ENCODE results near the gene DDX23. TPM values are rescaled to one million over a fixed set of nuclear protein-coding genes. Genes with fewer than 3 reads are reported as not detected.

DDX23 gene
- 49.3 TPM for polyA plus RNA-seq (2013, experiment 1 of 2)
- 45.4 TPM for polyA plus RNA-seq (2013, experiment 2 of 2)

- Histone ChIP-seq H3K4me2 (ENCODE audit: low read length, poor library complexity, severe bottlenecking) (peak within 1 kb of the TSS; percentile 64), H3K4me3 (ENCODE audit: insufficient read depth in 1 of 2, low read depth in 1 of 2, low read length in 2 of 2) (peak within 1 kb of the TSS; percentile 97 to 98), H2BK15ac (ENCODE audit: low read depth, poor library complexity, severe bottlenecking) (no peak within 1 kb of the TSS), H3K27me3 (ENCODE audit: control insufficient read depth in 1 of 2, insufficient read depth in 1 of 2, low read length in 2 of 2) (peaks cover 7% of the 10 kb centered on the region in 2 experiments), H3K4me1 (ENCODE audit: control insufficient read depth, insufficient read depth, low read depth, low read length) (peaks cover 6% of the 10 kb centered on the region), H4K8ac (ENCODE audit: low read length) (peak within 1 kb of the TSS; percentile 99), H3K27ac (ENCODE audit: low read length, poor library complexity, severe bottlenecking) (peak within 1 kb of the TSS; percentile 42), H3K79me1 (replicated peaks; ENCODE audit: low read length, poor library complexity, severe bottlenecking) (peaks cover 8% of the 10 kb centered on the region), H2BK5ac (ENCODE audit: low read depth, low read length, poor library complexity, severe bottlenecking) (peak within 1 kb of the TSS; percentile 93), H2BK120ac (ENCODE audit: low read depth, low read length) (no peak within 1 kb of the TSS), H4K91ac (ENCODE audit: low read length) (peak within 1 kb of the TSS; percentile 82), H2AK5ac (ENCODE audit: low read length, severe bottlenecking) (peak within 1 kb of the TSS; percentile 65), H3K23ac (ENCODE audit: low read length in 2 of 2) (no peak within 1 kb of the TSS), H3K18ac (ENCODE audit: low read depth in 1 of 2, low read length in 2 of 2) (peak within 1 kb of the TSS; percentile 89 to 91), H2AFZ (ENCODE audit: low read depth, low read length) (peak within 1 kb of the TSS; percentile 83), H3K4ac (ENCODE audit: low read depth in 1 of 2, low read length in 2 of 2) (peak within 1 kb of the TSS; percentile 89 to 95), H3K36me3 (ENCODE audit: control insufficient read depth in 1 of 2, insufficient read depth in 2 of 2, low read depth in 1 of 2, low read length in 2 of 2) (peaks cover 9 to 14% of the 10 kb centered on the region in 2 experiments), H2BK12ac (ENCODE audit: low read length in 2 of 2) (no peak within 1 kb of the TSS), H3K9ac (ENCODE audit: low read length) (peak within 1 kb of the TSS; percentile 98), H3K9me3 (ENCODE audit: control insufficient read depth, low read length) (no peaks in the 10 kb centered on the region), H3K14ac (ENCODE audit: low read length in 2 of 2) (peak within 1 kb of the TSS in 1 of 2 experiments; percentile 75)
- peak; percentile 99 for DNase-seq
- WGBS = 2% methylated on average over 48 of the region's 53 CpGs
Observed at GRCh38 chr12:48851883-48852733, at the start of gene DDX23. Gene DDX23, minus strand, starts transcription at chr12:48852163. Its CDS starts 6,381 bp downstream, at chr12:48845782.

DNA sequence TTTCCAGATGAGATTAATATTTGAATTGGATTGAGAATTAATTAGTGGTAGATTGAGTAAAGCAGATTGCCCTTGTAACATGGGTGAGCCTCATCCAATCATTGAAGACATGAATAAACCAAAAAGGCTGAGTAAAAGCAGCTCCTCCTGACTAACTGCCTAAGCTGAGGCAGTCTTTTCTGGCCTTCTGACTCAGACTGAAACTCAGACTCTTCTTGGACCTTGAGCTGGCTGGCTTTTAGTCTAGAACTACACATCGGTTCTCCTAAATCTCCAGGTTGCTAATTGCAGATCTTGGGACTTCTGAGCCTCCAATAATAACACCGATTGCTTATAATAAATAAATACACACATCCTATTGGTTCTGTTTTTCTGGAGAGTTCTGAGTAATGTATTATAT, 49.3 kb upstream of the DDX23 start:
- H3K9me3 ChIP-seq (ENCODE audit: control insufficient read depth, low read length) = no peaks in the 10 kb centered on the region
- no peak overlapping the region for H3K18ac ChIP-seq (ENCODE audit: low read depth in 1 of 2, low read length in 2 of 2)
- H3K4me1 ChIP-seq (ENCODE audit: control insufficient read depth, insufficient read depth, low read depth, low read length) = peaks cover 8% of the 10 kb centered on the region
- H3K27me3 ChIP-seq (ENCODE audit: control insufficient read depth in 1 of 2, insufficient read depth in 1 of 2, low read length in 2 of 2) = peaks cover 7 to 13% of the 10 kb centered on the region in 2 experiments
- no peak overlapping the region for H4K8ac ChIP-seq (ENCODE audit: low read length)
- WGBS = 67% methylated on average over 1 of the region's 2 CpGs
- no peak overlapping the region for H3K23ac ChIP-seq (ENCODE audit: low read length in 2 of 2)
- H3K36me3 ChIP-seq (ENCODE audit: control insufficient read depth in 1 of 2, insufficient read depth in 2 of 2, low read depth in 1 of 2, low read length in 2 of 2) = no peaks in the 10 kb centered on the region
- H3K14ac ChIP-seq (ENCODE audit: low read length in 2 of 2) = no peak overlapping the region
- H2BK15ac ChIP-seq (ENCODE audit: low read depth, poor library complexity, severe bottlenecking) = no peak overlapping the region
- no peak overlapping the region for H2AFZ ChIP-seq (ENCODE audit: low read depth, low read length)
- H3K4ac ChIP-seq (ENCODE audit: low read depth in 1 of 2, low read length in 2 of 2) = no peak overlapping the region
- no peak for DNase-seq
- no peak overlapping the region for H4K91ac ChIP-seq (ENCODE audit: low read length)
- H3K79me1 ChIP-seq (replicated peaks; ENCODE audit: low read length, poor library complexity, severe bottlenecking) = no peaks in the 10 kb centered on the region
- no peak overlapping the region for H2BK120ac ChIP-seq (ENCODE audit: low read depth, low read length)
- no peak overlapping the region for H2BK12ac ChIP-seq (ENCODE audit: low read length in 2 of 2)
- no peak overlapping the region for H3K4me2 ChIP-seq (ENCODE audit: low read length, poor library complexity, severe bottlenecking)
- H2BK5ac ChIP-seq (ENCODE audit: low read depth, low read length, poor library complexity, severe bottlenecking) = no peak overlapping the region
- no peak overlapping the region for H3K9ac ChIP-seq (ENCODE audit: low read length)
- H2AK5ac ChIP-seq (ENCODE audit: low read length, severe bottlenecking) = no peak overlapping the region
- H3K4me3 ChIP-seq (ENCODE audit: insufficient read depth in 1 of 2, low read depth in 1 of 2, low read length in 2 of 2) = no peak overlapping the region
- H3K27ac ChIP-seq (ENCODE audit: low read length, poor library complexity, severe bottlenecking) = no peak overlapping the region

DNA sequence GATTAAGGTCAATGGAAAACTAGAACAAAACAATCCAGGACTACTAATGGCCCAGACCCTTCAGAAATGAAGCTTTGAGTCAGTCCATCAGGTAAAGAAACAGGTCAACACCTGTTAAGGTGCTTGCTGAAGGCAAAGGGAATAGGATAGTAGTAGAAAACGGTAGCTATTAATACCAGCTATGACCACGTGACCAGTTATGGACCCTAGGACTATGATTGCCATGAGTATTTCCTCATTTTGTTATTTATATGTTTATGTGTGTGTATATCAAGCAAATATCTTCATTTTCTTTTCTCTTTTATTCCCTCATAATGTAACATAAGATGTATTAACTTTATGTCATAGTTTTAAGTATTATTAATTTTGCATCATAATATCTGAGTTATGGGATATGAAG, 47.7 kb upstream of the DDX23 start:
- Histone ChIP-seq H3K18ac (ENCODE audit: low read depth in 1 of 2, low read length in 2 of 2) (no peak overlapping the region), H3K79me1 (replicated peaks; ENCODE audit: low read length, poor library complexity, severe bottlenecking) (no peaks in the 10 kb centered on the region), H4K91ac (ENCODE audit: low read length) (no peak overlapping the region), H2BK15ac (ENCODE audit: low read depth, poor library complexity, severe bottlenecking) (no peak overlapping the region), H2BK120ac (ENCODE audit: low read depth, low read length) (no peak overlapping the region), H3K27me3 (ENCODE audit: control insufficient read depth in 1 of 2, insufficient read depth in 1 of 2, low read length in 2 of 2) (peaks cover 4 to 13% of the 10 kb centered on the region in 2 experiments), H3K27ac (ENCODE audit: low read length, poor library complexity, severe bottlenecking) (no peak overlapping the region), H2AK5ac (ENCODE audit: low read length, severe bottlenecking) (no peak overlapping the region), H2BK5ac (ENCODE audit: low read depth, low read length, poor library complexity, severe bottlenecking) (no peak overlapping the region), H3K36me3 (ENCODE audit: control insufficient read depth in 1 of 2, insufficient read depth in 2 of 2, low read depth in 1 of 2, low read length in 2 of 2) (no peaks in the 10 kb centered on the region), H3K9me3 (ENCODE audit: control insufficient read depth, low read length) (no peaks in the 10 kb centered on the region), H3K4me1 (ENCODE audit: control insufficient read depth, insufficient read depth, low read depth, low read length) (peaks cover 8% of the 10 kb centered on the region), H3K23ac (ENCODE audit: low read length in 2 of 2) (no peak overlapping the region), H2BK12ac (ENCODE audit: low read length in 2 of 2) (no peak overlapping the region), H4K8ac (ENCODE audit: low read length) (no peak overlapping the region), H2AFZ (ENCODE audit: low read depth, low read length) (no peak overlapping the region), H3K4me3 (ENCODE audit: insufficient read depth in 1 of 2, low read depth in 1 of 2, low read length in 2 of 2) (no peak overlapping the region), H3K4ac (ENCODE audit: low read depth in 1 of 2, low read length in 2 of 2) (no peak overlapping the region), H3K4me2 (ENCODE audit: low read length, poor library complexity, severe bottlenecking) (no peak overlapping the region), H3K14ac (ENCODE audit: low read length in 2 of 2) (no peak overlapping the region), H3K9ac (ENCODE audit: low read length) (no peak overlapping the region)
- DNase-seq = no peak
- 100% methylated on average over 1 of the region's 2 CpGs for WGBS

GRCh38 chr12:48894271-48894670, 42.3 kb upstream of the DDX23 start:
- Histone ChIP-seq H3K4me2 (ENCODE audit: low read length, poor library complexity, severe bottlenecking) (no peak overlapping the region), H3K27me3 (ENCODE audit: control insufficient read depth in 1 of 2, insufficient read depth in 1 of 2, low read length in 2 of 2) (peaks cover 0 to 19% of the 10 kb centered on the region in 2 experiments), H2BK12ac (ENCODE audit: low read length in 2 of 2) (no peak overlapping the region), H3K23ac (ENCODE audit: low read length in 2 of 2) (no peak overlapping the region), H3K79me1 (replicated peaks; ENCODE audit: low read length, poor library complexity, severe bottlenecking) (no peaks in the 10 kb centered on the region), H3K9me3 (ENCODE audit: control insufficient read depth, low read length) (no peaks in the 10 kb centered on the region), H2AK5ac (ENCODE audit: low read length, severe bottlenecking) (no peak overlapping the region), H4K8ac (ENCODE audit: low read length) (no peak overlapping the region), H4K91ac (ENCODE audit: low read length) (no peak overlapping the region), H2BK15ac (ENCODE audit: low read depth, poor library complexity, severe bottlenecking) (no peak overlapping the region), H3K4me3 (ENCODE audit: insufficient read depth in 1 of 2, low read depth in 1 of 2, low read length in 2 of 2) (no peak overlapping the region), H3K4me1 (ENCODE audit: control insufficient read depth, insufficient read depth, low read depth, low read length) (peaks cover 5% of the 10 kb centered on the region), H3K14ac (ENCODE audit: low read length in 2 of 2) (no peak overlapping the region), H2AFZ (ENCODE audit: low read depth, low read length) (no peak overlapping the region), H2BK5ac (ENCODE audit: low read depth, low read length, poor library complexity, severe bottlenecking) (no peak overlapping the region), H3K18ac (ENCODE audit: low read depth in 1 of 2, low read length in 2 of 2) (no peak overlapping the region), H3K27ac (ENCODE audit: low read length, poor library complexity, severe bottlenecking) (no peak overlapping the region), H3K36me3 (ENCODE audit: control insufficient read depth in 1 of 2, insufficient read depth in 2 of 2, low read depth in 1 of 2, low read length in 2 of 2) (no peaks in the 10 kb centered on the region), H2BK120ac (ENCODE audit: low read depth, low read length) (no peak overlapping the region), H3K4ac (ENCODE audit: low read depth in 1 of 2, low read length in 2 of 2) (no peak overlapping the region), H3K9ac (ENCODE audit: low read length) (no peak overlapping the region)
- no peak for DNase-seq
- no CpG with 5 or more reads among the region's 1 CpG for WGBS
